Stimulated activated CD4-positive, alpha-beta T cell treated with anti-CD3 and anti-CD28 coated beads, Interleukin-15, amount 100 ng/mL, for 48 hours (primary cell): ENCODE results near the gene MAPK8IP3.

Experiments used
- DNase-seq, 2 donors: peaks; one replicate each; pipeline ENCODE4 v3.0.0-alpha.2; 2020; ENCODE audit warnings: low read depth in 2 of 2

The MAPK8IP3 gene

GRCh38 chr16:1809281-1809801 lies 103.3 kb downstream of the MAPK8IP3 start:
- no peak for DNase-seq

- no peak for DNase-seq
Measured at GRCh38 chr16:1810106-1810505, 104.1 kb downstream of the MAPK8IP3 start.

- DNase-seq: no peak
Measured at GRCh38 chr16:1810536-1810935, 104.5 kb downstream of the MAPK8IP3 start.

GRCh38 chr16:1812732-1813163 lies 106.8 kb downstream of the MAPK8IP3 start:
- DNase-seq: peak; percentile 47 to 60

- DNase-seq: no peak
Measured at GRCh38 chr16:1815461-1815860, 109.5 kb downstream of the MAPK8IP3 start.

- no peak for DNase-seq
Measured at GRCh38 chr16:1816396-1817275, 110.6 kb downstream of the MAPK8IP3 start.

GRCh38 chr16:1817276-1817589 lies 111.2 kb downstream of the MAPK8IP3 start:
- no peak for DNase-seq

- no peak for DNase-seq
Measured at GRCh38 chr16:1817716-1818115, 111.7 kb downstream of the MAPK8IP3 start.

GRCh38 chr16:1818204-1818872 lies 112.3 kb downstream of the MAPK8IP3 start:
- no peak for DNase-seq

- no peak for DNase-seq
Measured at GRCh38 chr16:1818873-1819525, 113.0 kb downstream of the MAPK8IP3 start.

- DNase-seq: no peak
Measured at GRCh38 chr16:1819611-1820010, 113.6 kb downstream of the MAPK8IP3 start.
